HG03108 (cell line): Measurements from ENCODE around the gene CSGALNACT2.
A peak's percentile ranks its signal among the peaks of the same experiment; 100 is the strongest.
"Not testable (repeated sequence)": the region's sequence is repeated elsewhere in the genome, so short reads cannot be mapped to it uniquely, and the experiment has no call there.

ENCODE experiments used
- ATAC-seq: cut with Tn5 transposase; IDR thresholded peaks from one replicate; pipeline ENCODE4 v1.9.1; 2021; ENCODE audit warnings: moderate library complexity; ENCODE audit not compliant: unreplicated experiment

The CSGALNACT2 gene, protein sequence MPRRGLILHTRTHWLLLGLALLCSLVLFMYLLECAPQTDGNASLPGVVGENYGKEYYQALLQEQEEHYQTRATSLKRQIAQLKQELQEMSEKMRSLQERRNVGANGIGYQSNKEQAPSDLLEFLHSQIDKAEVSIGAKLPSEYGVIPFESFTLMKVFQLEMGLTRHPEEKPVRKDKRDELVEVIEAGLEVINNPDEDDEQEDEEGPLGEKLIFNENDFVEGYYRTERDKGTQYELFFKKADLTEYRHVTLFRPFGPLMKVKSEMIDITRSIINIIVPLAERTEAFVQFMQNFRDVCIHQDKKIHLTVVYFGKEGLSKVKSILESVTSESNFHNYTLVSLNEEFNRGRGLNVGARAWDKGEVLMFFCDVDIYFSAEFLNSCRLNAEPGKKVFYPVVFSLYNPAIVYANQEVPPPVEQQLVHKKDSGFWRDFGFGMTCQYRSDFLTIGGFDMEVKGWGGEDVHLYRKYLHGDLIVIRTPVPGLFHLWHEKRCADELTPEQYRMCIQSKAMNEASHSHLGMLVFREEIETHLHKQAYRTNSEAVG

GRCh38 chr10:43138021-43138756 lies at the start of gene CSGALNACT2:
Gene CSGALNACT2, plus strand, starts transcription at chr10:43138445. Its CDS starts 16,705 bp downstream, at chr10:43155150.
- ATAC-seq: peak; percentile 61

GRCh38 chr10:43089519-43089918 lies 48.7 kb upstream of the CSGALNACT2 start:
- no peak for ATAC-seq

DNA sequence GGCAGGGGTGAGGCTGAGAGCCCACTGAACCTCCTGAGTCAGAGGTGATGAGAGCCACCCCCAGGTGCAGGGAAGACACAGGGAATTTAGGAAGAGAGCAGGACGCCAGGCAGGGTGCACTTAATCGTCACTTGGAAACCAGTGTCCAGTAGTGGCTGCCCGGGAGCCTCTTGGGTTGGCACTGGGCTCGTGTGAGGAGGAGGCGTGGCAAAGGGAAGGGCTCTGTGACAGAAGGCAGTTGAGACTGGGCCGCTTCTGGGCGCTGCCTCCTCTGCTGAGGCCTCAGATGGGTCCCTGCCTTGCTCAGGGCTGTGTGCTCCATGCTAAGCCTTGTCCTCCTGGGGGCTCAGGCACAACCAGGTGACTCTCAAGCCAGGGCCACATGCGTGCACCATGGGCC lies 48.1 kb upstream of the CSGALNACT2 start:
- no peak for ATAC-seq

- ATAC-seq: no peak
These were observed 47.6 kb upstream of the CSGALNACT2 start for GRCh38 chr10:43090664-43091063.

GRCh38 chr10:43091846-43092245 lies 46.4 kb upstream of the CSGALNACT2 start:
- ATAC-seq: no peak

DNA sequence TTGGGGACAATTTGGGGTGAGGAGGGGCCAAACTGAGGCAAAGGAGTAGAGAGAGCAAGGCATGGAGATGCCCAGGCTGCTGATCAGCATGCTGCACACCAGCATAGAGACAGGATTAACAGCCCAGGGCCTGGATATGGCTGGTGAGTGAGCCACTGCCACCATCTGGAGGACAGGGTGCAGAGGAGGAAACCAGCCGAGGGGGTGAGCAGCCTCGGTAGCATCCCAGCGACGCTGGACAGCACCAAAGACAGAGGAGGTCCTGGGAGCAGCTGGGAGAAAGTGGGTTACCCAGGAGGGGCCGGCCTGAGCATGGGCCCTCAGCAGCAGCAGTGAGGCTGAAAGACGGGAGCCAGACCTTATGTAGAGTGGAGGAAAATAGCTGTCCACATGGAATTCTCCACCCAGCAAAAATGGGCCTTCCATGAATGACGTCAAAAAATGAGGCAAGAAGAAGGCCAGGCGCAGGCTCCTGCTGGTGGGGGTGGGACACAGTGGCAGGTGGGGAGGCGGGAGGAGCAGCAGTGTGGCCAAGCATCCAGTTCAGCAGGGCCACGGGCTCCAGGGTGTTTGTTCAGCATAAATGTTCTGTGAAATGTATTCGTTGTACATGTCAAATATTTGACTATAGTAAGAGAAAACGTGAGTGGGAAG lies 44.7 kb upstream of the CSGALNACT2 start:
- no peak for ATAC-seq

DNA sequence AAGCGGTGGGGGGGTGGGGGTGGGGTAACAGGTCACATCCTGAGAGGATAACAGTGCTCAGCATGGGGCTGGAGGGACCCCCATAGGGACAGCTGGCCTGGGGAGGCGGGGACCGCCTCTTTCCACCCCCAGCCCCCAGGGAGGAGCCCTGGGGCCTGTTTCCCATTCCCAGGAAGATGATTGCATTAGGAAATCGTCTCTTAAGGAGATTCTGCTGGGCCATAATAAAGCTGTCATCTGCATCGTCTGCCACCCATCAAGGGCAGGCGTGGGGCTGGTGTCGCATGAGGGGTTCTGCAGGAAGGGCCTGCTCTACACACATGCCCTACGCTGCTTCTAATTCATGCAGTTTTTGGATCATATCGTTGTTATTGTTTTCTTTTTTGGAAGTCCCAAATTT lies 44.2 kb upstream of the CSGALNACT2 start:
- no peak for ATAC-seq

DNA sequence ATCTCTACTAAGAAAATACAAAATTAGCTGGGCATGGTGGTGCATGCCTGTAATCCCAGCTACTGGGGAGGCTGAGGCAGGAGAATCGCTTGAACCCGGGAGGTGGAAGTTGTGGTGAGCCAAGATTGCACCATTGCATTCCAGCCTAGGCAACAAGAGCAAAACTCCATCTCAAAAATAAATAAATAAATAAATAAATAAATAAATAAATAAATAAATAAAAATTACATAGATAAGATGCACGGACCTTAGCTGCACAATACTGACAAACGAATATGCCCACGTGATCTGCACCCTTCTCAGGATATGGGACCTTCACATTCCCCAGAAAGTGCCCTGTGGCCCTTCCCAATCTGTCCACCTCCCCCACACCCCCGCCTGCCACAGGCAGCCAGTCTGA lies 38.9 kb upstream of the CSGALNACT2 start:
- not testable (repeated sequence) for ATAC-seq

DNA sequence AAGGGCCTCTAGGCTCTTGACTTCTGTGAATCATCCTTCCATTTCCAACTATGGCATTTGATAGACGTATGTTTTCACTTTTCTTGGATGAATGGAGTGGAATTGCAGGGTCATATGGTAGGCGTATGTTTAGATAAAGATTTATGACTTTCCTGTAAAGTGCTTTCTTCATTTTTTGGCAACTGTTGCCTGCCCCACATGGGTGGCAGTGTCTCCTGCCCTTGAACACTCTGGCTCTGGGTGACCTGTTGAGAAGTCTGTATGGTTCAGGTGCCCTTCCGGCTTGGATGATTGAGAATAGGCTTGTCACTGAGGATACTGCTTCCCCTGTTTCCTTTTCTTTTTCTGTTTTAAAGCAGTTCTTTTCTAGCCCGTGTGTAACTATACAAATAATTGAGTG lies 38.3 kb upstream of the CSGALNACT2 start:
- no peak for ATAC-seq

DNA sequence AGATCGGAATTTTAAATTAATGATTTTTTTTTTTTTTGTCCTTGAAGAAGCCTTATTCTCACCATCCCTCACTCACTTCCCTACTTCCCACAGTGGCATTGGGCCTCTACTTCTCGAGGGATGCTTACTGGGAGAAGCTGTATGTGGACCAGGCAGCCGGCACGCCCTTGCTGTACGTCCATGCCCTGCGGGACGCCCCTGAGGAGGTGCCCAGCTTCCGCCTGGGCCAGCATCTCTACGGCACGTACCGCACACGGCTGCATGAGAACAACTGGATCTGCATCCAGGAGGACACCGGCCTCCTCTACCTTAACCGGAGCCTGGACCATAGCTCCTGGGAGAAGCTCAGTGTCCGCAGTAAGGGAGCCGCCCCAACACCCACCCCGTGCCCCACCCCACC lies 37.9 kb upstream of the CSGALNACT2 start:
- no peak for ATAC-seq

- ATAC-seq: no peak
These were observed 36.0 kb upstream of the CSGALNACT2 start for GRCh38 chr10:43102063-43102828.

DNA sequence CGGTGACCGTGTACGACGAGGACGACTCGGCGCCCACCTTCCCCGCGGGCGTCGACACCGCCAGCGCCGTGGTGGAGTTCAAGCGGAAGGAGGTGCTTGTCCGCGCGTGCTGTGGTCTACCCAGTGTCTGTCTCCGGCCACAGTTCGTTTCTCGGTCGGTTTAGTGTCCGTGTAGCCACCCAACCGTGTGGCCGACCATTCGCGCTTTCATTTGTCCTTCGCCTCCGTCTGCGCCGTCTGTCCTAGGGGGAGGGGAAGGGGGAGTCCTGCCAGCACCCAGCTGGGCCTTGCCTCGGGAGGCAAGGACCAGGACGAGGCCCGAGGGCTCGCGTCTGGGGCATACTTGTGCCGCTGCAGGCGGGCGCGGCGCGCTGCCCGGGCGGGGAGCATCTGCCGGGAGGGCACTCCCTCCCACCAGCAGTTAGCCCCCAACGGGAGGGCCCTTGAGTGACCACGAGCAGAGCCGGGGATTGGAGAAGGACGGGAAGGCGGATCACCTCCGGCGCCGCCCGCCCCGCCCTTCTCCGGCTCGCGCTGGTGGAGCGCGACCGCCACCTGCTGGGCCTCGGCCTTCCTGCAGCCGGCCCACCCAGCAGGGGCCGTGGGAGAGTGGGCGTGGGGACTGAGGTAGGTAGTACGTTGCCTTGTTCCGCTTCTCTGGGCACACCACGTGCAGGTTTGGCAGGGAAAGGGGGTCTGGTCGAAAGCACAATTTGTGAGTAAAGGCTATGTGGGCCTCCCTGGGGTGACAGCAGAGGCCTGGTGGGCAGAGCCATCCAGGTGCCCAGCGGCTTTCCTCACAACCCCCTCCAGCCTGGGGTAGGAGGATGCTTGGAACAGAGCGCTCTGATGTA lies 32.9 kb upstream of the CSGALNACT2 start:
- peak; percentile 60 for ATAC-seq

- no peak for ATAC-seq
These were observed 32.4 kb upstream of the CSGALNACT2 start for GRCh38 chr10:43105956-43106229.

- no peak for ATAC-seq
These were observed 31.8 kb upstream of the CSGALNACT2 start for GRCh38 chr10:43106256-43107091.

- no peak for ATAC-seq
These were observed 29.3 kb upstream of the CSGALNACT2 start for GRCh38 chr10:43108951-43109350.

DNA sequence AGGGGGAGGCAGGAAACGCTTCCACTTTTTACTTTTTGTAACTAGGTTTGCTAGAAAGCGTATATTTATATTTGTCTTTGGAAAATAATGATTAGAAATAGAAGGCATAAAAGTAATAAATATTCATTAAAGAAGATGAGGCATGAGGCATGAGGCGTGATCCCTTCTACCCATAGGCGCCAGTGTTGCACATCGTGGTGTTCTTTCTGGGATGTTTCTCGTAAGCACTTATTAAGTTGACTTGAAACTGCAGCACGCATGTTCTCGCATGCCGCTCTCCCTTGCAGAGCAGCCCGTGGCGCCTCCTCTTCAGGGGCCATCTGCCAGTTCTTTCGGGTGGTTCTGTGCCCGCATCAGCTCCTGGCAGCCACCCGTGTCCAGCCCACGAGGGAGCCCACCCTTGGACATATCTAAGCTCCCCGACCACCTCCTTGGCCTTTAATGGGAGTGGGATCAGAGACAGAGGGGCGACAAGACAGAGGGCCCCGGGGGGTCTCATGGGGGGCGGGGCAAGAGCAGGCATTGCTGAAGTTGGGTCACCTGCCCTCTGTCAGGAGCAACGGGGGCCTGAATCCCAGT lies 28.5 kb upstream of the CSGALNACT2 start:
- no peak for ATAC-seq

GRCh38 chr10:43110338-43111071 lies 27.7 kb upstream of the CSGALNACT2 start:
- peak; percentile 62 for ATAC-seq

GRCh38 chr10:43111101-43111500 lies 27.1 kb upstream of the CSGALNACT2 start:
- ATAC-seq: no peak
